GM18909 (cell line): ENCODE data around the gene ZMYND11.
A peak's percentile ranks its signal among the peaks of the same experiment; 100 is the strongest.
"Not testable (repeated sequence)": the region's sequence is repeated elsewhere in the genome, so short reads cannot be mapped to it uniquely, and the experiment has no call there.

Experiments used
- ATAC-seq: cut with Tn5 transposase; IDR thresholded peaks from one replicate; pipeline ENCODE4 v1.9.1; 2021; ENCODE audit warnings: mild to moderate bottlenecking; ENCODE audit not compliant: unreplicated experiment, poor library complexity

Gene ZMYND11

DNA sequence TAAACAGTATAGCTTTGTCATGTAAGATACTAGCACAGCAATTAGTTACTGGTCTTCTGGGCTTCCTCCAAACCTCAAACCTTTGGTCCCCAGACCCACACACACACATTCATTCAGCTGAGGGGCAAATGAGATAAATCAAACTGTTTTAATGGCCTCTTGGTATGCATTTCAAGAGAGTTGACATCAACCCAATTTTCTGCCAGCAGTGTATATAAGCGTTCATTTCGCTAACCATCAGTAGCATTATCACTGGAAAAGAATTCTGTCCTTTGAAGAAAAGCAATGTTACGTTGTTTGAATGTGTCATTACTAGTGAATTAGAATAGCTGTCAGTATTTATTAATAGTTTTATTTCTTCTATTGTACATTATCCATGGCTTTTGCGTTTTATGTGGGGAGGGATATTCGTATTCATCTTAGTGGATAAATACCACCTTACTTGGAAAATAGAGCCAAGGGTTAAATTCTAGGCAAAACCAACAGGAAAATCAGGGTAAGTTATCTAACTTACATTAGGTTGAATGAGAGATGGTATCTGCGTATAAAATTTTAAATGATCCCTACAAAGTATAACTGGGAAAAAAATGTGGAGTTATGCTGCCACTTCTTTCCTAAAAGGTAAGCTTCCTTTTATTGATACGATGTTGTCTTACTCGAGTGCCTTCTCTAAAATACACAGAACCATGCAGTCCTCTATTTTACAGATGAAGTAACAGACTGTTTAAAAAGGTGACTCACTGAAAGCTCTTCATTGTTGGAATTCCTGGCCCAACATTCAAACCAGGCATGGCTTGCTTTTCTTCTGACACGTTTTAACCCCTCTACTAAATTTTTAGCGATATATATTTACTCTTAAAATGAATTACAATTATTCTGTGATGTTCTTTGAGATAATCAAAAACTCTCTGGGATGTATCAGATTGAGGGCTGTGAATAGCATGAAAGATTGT is 2.0 kb upstream of the ZMYND11 start:
- no peak for ATAC-seq

DNA sequence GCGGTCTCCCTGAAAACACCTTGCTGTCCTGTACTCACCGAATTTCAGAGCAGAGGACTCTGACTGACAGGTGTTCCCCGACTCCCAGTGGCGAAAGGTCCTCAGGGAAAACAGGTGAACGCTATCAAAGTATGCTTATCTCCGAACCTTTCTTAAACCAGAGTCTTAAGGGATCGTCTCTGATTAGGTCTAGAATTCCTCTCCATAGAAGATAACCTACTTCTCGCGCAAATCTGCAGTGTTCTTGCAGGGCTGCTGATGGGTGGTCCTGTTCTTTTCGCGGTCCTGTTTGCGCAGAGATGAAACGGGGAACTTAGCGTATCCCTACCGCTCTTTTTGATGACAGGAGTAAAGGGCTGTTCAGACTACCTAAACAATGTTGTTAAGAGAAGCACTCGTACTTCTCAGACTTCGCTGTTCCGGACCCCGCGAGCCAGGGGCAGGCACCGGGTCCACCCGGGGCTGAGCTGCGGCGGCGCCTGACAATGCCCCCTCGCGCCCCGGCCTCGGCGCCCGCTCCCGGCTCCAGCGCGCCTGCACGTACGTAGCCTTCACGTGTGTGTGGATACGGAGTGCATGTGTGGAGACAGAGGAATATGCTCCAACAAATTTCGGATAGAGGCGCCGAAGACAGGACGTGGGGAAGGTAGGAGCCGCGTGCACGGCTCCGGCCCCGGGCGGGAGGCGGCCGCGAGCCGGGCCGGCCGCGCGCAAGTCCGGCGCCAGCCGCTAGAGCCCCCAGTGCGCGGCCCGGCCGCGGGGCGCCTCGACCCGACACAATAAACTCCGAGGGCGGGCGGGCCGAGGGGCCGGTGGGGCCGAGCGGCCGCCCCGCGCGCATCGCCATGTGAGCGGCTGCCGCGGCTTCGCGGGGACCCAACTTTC is 766 bp upstream of the ZMYND11 start:
- ATAC-seq: peak; percentile 46

DNA sequence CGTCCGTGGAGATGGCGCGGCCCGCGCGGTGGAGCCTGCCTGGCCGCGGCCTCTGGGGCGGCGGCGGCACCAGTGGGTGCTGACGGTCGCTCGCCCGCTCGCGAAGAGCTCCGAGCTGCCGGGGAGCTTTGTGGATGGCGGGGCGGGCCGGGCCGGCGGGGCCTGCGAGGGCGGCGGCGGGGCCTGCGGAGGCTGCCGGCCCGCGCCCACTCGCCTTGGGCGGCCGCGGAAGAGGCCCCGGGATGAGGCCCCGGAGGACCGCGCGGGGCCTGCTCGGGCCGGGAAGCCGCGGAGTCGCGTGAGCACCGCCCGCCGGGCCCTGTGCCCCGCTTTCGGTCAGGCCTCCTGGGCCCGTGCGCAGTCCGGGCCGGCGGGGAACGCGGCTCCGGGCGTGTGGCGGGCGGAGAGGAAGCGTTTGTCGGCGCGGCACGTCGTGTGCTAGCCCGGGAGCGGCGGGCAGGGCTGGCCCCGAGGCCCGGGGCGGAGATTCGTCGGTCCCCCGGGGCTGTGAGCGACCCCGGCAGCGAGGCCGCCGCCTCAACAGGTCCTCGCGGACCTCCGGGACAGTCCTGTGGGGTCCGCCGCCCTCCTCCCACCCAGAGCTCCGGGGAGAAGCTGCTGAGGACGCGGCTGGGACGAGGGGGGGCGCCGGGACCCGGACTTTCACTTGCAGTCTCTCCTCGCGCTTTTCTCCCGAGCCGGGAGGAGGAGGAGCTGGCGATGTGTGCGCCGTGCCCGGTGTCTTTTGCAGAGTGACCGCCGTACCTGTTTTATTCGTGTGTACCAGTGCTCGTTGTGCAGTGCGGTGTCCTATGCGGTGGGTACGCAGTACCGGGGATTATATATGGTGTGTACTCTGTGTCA is 578 bp downstream of the ZMYND11 start:
- ATAC-seq: peak; percentile 33

DNA sequence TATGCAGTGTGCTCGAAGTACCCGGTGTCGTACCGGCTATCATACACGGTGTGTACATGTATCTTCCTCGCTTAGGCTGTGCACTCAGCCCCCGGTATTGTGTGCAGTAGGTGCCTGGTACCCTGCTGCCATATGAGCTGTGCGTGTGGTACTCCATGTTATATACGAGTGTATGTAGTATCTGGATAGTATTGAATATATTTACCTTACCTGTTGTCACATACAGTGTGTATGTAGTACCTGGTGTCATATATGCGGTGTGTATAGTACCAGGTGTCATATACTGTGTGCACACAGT is 1.2 kb downstream of the ZMYND11 start:
- peak; percentile 33 for ATAC-seq

DNA sequence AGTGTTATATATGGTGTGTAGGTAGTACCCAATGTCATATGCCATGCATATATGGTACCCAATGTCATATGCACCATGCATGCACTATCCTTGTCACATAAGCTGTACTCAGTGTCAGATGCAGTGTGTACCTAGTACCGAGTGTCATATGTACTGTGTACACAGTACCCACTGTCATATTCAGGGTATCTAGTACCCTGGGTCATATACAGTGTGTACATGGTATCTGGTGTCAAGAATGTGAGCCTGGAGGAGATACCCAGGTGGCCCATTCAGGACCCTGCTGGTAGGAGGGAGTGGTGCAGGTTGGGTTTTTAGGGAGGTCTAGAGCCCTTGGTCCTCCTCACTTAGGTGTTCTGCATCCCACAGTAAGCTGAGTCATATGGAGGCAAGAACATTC is 1.8 kb downstream of the ZMYND11 start:
- ATAC-seq: peak; percentile 34

DNA sequence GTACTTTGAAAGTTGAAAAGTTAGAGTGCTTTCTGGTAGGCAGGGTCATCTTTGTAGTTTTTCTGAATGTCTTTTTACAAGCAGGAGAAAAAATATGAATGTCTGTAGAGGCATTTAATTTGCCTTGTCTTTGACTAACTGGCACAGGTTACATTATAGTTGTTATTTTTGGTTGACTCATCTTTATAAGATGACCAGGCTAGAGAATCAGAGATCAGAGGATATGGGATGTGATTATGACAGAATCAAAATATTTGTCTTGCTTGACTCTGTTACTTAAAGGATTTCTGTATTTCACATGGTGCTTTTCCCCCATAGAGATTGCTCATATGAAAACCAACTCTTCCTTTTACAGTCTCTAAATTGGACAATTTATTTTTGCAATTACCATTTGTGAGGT is 2.4 kb downstream of the ZMYND11 start:
- ATAC-seq: no peak

DNA sequence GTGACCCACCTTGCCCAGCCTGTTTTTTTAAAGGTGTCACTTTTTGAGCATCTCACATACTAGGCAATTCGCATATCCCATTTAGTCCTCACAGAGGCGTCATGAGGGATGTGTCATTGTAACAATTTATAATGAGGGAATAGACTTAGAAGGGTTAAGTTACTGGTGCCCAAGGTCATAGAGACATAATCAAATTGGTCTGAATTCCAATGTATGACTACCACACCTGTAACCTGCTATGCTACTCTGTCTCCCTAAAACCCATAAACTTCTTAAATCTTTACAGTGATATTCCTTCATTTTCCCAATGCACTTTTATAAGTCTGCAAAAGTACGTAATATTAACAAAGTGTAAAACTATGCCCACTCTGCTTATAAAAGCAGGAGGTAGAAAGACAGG is 7.1 kb downstream of the ZMYND11 start:
- ATAC-seq: no peak

DNA sequence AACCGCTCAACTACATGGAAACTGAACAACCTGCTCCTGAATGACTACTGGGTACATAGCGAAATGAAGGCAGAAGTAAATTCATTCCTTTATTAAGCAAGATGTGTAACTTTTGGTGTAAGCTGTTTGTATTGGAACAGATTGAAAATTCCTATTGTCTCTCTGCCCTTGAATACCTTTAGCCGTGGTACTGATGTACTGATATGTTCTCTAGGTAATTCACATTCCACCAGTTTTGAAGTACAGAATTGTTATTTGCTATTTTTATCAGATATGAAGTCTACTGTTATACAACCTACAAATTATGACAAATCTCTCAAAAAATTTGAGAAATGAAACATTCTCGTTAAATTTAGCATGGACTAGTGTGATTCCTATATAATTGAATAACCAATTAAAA is 17.7 kb downstream of the ZMYND11 start:
- ATAC-seq: no peak

DNA sequence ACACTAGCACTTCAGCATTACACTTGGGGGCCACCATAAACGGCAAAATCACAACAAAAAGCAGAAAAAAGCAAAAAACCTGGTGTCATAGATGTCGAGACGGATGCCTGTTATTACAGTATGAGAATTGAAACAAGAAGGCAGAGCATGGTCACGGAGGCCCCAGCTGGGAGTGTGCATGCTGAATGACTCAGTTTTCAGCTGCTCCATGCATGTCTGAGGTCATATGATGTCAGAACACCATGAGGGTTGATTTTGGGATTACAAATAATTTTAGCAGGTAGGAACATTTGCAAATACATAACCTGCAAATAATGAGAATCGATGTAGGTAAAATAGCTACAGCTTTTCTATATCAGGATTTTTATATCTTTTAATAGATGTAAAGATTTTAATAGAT is 19.1 kb downstream of the ZMYND11 start:
- no peak for ATAC-seq

DNA sequence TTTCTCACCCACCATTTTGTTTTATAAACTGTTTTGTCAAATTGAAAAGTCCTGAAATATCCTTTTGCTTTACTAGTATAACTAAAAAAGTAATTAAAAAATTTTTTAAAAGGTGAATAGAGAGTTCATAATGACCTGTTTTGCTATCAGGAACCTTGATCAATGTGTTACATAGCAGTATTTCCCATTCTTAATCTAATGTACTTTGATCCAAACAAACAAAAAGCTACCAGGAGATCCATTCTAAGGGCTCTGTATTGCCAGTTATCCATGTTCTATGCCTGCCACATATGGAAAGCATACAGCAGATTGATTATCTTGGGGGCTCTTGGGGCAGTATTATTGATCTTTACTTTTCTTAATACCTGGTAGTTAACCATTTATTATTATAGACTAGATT is 32.1 kb downstream of the ZMYND11 start:
- no peak for ATAC-seq

DNA sequence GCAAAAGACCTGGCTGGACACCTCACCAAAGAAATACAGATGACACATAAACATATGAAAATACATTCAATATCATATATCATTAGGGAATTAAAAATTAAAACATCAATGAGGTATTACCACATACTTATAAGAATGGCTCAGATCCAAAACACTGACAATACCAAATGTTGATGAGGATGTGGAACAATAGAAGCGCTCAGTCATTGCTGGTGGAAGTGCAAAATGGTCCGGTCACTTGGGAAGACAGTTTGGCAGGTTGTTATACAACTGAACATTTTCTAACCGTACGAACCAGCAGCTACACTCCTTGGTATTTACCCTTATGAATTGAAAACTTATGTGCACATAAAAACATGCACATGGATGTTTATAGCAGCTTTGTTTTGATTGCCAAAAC is 38.5 kb downstream of the ZMYND11 start:
- no peak for ATAC-seq

DNA sequence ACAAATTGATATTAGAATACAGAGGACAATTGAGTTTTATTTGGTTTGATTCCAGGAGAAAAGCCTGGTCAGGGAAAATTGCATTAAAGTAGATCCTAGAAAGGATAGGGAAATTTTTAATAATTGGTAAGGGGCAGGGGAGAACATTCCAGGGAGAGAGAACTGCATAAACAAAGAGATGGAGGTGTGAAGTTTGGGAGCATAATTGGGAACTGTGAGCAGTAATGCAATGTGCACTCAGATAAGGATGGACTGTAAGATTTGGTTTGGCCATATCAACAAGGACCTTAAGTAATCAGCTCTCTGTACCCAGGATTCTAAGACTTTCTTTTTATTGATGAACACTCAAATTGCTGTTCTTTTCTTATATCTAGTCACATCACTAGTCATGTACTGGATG is 41.4 kb downstream of the ZMYND11 start:
- ATAC-seq: no peak

DNA sequence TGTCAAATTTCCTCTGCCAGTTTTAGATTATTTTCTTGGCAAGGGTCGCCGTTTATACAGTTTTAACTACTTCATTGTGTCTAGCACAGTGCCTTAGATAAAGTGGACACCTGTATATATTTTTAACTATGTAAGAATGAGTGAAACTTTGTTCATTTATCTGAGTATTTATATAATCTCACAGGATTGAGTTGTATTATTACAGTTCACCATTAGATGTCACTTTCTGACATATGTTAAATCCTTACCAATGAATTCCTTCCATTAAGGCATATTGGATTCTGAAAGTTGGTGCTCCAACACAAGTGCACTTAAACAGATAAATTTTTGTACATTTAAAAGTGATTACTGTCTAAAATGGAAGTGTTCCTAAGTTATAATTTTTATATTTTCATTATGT is 43.0 kb downstream of the ZMYND11 start:
- ATAC-seq: no peak

DNA sequence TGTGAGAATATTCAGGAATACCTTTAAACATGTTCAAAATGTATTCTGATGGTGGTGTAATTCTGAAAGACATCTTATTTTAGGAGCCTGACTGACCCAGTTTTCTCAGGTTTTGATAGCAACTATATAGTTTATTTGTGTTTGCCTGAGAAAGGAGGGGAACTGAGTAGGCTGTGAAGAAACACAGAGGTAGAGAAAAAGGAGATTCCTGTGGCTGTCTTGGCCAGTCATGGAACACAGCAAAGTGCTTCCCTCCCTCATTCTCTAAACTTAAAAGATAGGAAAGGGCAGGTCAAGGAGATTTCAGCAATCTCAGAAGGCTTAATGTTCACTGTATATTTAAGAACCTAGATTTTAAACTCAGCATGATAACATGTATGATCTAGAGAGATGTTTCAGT is 43.5 kb downstream of the ZMYND11 start:
- ATAC-seq: no peak

DNA sequence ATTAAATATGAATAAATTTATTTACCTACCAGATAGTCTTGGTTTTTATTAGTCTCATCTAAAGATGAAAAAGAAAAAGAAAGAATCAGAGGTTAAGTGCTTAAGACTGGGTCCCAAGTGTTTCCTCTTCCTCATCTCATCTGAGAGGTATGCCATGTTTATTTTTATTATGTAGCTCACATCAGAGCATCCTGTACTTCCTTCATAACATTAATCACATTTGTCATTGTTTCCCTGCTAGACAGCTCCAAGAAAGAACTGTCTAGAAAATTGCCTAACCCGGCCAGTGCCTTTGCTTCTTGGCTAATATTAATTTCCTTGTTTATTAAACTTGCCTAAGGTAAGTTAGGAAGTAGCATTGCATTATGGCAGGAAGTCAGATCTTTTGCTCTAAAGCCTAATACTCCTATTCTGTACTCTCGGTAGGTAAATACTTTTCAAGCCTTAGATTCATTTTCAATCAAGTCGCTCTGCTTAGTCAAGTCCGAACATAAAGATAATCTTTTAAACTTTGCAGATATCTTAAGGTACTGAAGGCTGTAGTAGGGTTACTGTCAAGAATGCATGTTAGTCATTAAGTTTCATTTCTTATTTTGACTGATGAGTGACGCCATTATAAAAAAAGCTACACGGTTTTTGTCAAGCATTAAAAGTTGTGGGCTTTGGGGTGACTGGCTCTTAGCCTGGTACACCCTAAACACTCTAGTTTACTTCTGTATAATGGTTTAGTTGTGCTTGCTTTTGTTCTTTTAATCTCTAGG is 47.4 kb downstream of the ZMYND11 start:
- peak; percentile 69 for ATAC-seq

DNA sequence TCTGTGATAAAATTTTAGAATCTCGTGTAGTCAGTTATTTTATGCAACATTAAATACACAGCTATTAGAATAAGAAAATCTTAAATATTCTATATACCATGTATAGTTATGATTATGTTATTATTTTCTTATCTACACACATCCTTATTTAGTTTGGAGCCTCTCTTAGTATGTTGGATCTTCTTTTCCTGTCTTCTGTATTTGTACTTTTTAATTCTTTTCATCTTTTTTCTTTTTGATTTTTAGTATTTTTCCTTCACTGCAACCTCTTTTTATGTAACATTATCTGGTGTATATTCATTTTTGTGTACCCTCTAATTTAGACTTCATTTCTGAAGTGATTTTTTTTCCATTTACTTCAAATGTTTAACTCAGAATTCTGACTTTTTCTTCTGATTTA is 48.9 kb downstream of the ZMYND11 start:
- no peak for ATAC-seq

DNA sequence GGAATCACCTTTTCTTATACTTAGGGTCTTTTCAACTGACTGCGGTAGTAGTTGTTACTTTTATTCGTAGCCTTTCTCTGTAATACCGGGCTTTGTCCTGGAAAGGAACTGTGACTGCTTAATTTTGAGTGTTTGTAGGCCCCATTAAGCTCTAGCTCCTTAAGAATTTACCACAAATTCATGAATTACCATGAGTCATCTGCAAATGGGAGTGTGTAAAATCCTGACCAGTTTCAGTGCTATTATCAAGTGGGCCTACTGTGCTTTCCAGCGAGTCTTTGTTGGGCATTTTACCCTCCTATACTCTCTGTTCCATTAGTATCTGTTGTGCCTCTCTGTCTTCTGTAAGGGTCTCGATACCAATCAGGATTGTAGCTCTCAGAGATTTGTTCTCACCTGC is 49.7 kb downstream of the ZMYND11 start:
- no peak for ATAC-seq

DNA sequence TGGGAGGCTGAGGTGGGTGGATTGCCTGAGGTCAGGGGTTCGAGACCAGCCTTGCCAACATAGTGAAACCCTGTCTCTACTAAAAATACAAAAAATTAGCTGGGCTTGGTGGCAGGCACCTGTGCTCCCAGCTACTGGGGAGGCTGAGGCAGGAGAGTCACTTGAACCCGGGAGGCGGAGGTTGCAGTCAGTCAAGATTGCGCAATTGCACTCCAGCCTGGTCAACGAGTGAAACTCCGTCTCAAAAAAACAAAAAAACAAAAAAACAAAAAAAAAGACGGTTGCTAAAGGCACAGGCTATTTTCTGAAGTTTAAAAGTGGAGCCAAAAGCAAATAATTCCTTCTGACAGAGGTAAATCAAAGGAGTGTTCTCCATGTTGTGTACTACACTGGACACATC is 50.3 kb downstream of the ZMYND11 start:
- ATAC-seq: not testable (repeated sequence)

DNA sequence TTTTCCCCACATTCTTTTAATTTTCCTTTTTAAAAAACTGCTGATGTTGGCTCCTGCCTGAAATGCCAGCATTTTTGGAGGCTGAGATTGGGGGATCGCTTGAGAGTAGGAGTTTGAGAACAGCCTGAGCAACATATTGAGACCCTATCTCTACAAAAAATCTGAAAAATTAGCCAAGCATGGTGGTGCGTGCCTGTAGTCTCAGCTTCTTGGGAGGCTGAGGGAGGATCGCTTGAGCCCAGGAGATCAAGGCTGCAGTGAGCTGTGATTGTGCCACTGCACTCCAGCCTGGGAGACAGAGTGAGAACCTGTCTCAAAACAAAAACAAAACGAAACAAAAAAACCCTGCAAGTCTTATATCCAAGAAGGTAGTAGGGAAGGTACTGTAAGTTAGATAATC is 51.7 kb downstream of the ZMYND11 start:
- no peak for ATAC-seq

DNA sequence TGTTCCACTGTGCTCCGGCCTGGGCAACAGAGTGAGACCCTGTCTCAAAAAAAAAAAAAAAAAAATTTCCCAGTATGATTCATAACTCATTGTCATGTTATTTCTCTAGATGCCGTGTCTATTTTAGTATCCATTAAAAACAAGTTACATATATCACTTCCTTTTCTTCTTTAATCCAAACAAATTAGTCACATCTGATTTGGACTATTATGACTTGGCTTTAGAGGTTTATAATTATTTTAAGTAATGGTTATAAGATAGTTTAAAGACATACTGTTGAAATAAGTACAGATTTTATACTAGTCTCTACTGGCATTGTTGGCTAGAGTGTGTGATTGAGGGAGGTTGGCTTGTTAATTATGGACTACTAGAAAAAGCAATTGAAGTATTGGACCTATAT is 53.3 kb downstream of the ZMYND11 start:
- no peak for ATAC-seq
